Right hindlimb (tissue), 1 donor: Measurements from ENCODE around the gene RFESD.
A peak's percentile ranks its signal among the peaks of the same experiment; 100 is the strongest.
"Not testable (repeated sequence)": the region's sequence is repeated elsewhere in the genome, so short reads cannot be mapped to it uniquely, and the experiment has no call there.

Source experiments
- DNase-seq: peaks from one replicate; pipeline ENCODE4 v3.0.0-alpha.2; 2018

RFESD gene

DNA sequence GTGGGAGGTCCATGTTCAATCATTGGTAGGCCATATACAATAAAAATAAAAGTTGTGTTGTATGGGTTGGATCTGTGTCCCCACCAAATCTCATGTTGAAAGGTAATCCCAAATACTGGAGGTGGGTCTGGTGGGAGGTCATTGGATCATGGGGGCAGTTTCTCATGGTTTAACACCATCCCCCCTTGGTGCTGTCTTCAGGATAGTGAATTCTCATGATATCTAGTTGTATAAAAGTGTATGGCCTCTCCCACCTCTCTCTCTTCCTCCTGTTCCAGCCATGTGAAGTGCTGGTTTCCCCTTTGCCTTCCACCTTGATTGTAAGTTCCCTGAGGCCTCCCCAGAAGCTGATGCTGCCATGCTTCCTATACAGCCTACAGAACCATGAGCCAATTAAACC lies 21.1 kb downstream of the RFESD start:
- DNase-seq, result no peak

DNA sequence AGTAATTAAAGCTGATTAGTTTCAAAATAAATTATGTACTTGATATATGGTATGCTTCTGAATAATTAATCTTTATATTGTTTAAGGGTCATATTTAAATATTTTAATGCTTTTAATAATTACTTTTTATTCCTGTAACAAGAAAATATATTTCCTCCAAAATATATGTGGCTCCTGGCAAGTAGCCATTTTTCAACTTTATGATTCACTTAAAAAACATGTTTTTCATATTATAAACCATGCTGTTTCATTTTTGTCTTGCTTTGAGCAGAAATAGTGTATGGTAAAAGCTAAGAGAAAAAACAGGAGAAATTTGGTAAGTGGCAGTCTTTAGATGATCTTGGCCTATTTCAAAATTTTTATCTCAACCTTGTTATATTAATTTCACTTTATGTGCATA lies 21.6 kb downstream of the RFESD start:
- no peak for DNase-seq

- no peak for DNase-seq
Measured at GRCh38 chr5:95668728-95669127, 22.2 kb downstream of the RFESD start.

GRCh38 chr5:95669540-95669939 lies 23.0 kb downstream of the RFESD start:
- DNase-seq, result peak; percentile 69

DNA sequence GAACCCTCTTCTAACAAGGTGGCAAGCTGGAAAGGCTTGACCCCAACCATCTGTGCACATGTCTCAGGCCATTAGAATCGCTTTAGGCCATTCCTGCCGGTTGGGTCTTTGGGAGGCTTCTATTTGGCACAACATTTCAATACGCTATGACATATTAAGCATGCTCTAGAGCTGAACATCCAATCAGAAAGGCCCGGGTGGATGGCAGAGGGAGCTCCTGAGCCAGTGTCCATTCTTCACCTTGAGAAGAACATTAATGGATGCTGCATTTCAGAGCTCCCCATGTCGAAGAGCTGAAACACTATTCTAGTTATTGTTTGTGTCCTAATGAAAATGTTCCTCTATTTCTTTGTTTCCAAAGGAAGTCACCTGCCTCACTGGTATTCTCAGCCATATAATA lies 23.4 kb downstream of the RFESD start:
- DNase-seq, result no peak

GRCh38 chr5:95670568-95670967 lies 24.0 kb downstream of the RFESD start:
- DNase-seq, result no peak

DNA sequence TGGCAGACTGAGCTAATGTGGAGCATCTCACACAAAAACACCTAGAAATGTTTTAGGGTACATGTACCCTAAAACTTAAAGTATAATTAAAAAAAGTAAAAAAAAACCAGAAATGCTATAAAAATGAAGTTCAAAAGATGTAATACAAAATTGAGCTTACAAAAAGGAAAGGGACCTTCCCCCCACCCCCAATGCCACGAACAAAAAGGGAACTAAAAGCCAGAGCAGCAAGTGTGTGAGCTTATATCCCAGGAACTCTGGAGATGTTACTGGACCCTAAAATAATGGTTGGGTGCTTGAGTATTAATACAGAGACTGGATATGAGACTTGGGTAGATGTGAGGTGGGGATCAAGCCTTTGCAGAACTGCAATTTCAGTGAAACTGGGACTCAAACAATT lies 25.2 kb downstream of the RFESD start:
- DNase-seq, result no peak

- no peak for DNase-seq
Measured at GRCh38 chr5:95672641-95673040, 26.1 kb downstream of the RFESD start.

DNA sequence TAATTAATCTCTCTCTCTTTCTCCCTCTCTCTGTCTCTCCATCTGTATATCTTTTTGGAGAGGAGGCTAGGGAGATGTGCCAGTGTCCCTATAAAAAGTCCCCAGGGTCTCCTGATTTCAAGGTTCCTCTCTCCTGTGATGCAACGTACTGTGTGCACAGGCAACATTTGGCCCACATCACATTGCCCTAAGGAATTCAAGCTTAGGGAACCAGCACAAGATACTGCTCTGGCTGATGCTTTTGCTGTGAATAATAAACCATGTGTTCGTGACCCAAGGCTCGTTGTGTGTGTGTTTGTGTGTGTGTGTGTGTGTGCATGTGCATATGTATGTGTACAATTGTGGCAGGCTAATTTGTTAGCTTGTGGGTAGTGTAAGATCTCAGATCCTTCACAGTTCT lies 26.5 kb downstream of the RFESD start:
- DNase-seq, result no peak

DNA sequence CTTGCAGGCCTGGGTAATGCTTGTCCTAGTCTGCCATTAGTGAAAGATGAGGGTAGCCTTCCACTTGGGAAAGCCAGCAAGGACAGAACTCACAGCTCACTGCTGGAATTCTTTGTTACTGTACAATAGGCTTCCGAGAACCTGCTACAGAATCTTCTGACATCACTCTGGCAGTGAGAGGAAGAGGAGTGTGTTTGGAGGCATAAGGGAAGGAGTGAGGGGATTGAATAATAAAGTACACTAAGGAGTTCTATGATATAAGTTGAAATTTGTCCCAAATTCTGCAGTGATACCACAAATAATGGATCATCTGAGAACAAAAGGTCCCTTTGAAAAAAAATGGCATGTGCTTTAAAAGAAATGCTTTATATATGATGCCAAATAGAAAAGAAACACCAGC lies 36.3 kb downstream of the RFESD start, which contains the start of gene SPATA9:
Gene SPATA9, minus strand, starts transcription at position 101 of the 400 bp plus-strand sequence. CDS start 137 bp downstream, outside the sequence.
- DNase-seq, result no peak

GRCh38 chr5:95684361-95684760 lies 37.8 kb downstream of the RFESD start:
- DNase-seq, result no peak

DNA sequence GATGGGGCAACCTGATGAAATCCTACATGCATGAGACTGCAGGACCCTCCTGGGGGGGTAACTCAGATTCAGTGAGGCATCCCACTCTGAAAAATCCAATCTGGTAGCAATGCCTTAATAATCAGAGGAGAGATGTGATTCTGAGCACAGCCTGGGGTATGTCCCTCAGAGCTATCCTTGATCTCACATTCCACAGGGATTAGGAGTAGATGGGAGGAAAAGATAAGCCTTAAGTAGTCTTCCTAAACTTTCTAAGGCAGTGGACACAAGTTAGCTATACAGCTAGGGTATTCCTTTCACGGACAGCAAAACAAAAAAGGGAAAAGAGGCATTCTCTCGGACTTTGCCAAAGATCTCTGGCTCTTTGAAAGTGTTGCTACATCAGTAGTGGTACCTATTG lies 40.1 kb downstream of the RFESD start:
- DNase-seq, result no peak

DNA sequence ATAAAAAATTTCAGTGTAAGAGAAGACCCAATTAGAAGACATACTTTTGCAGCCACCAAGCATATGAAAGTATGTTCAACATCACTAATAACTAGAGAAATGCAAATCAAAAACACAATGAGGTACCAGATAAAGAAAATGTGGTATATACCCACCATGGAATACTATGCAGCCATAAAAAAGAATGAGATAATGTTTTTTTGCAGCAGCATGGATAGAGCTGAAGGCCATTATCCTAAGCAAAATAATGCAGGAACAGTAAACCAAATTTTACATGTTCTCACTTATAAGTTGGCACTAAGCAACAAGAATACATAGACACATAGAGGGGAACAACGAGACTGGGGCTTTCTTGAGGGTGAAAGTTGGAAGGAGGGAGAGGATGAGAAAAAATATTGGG lies 43.1 kb downstream of the RFESD start:
- no peak for DNase-seq

DNA sequence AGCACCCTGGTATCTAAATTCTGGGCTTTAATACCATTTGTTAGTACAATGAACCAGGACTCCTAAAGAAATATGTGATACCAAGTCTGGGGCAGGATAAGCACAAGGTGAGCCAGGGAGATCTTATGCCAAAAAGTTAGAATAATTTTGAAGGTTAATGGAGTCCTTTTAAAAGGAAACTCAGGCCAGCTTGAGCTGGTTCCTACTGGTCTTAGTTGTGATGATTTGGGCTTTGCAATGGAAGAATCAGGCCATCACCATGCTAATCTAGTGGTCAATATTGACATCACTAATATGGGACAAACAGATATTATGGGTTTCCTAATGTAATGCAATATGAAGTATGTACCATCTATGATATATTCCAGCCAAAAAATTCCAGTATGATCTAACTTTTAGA lies 43.8 kb downstream of the RFESD start:
- no peak for DNase-seq

- DNase-seq, result no peak
Measured at GRCh38 chr5:95697781-95698681, 51.5 kb downstream of the RFESD start.

DNA sequence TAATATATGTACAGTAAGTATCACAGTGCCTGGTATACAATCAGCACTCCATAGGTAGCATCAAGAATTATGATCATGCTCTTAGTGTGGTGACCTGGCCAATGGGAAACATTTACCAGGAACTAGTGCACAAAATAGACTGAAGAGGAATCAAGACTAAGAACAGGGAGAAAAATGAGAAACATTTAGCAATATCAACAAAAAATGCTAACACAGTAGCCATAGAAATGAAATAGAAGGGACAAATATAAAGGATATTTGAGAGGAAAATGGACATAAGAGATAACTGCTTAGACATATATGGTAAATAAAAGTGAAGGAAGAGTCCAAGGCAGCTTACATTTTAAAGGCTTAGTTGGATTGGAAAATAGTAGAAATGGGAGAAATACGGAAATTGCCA lies 52.8 kb downstream of the RFESD start:
- no peak for DNase-seq

DNA sequence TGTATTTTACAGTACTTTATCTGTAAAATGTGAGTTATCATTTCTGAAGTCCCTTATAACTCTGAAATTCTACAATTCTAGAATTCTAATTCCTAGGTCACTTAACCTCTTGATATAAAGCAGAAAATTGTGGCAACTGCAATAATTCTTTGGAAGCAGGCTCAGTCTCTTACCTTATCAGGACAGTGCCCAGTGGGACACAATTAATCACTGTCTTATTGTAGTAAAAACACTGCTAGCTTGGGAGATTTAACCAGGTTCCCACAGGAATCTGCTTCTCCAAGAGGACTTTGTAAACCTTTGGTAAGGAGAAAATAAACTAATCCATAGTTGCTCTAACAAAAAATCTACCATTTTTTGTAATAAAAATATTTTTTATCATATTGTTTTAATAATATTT lies 54.5 kb downstream of the RFESD start:
- DNase-seq, result no peak

DNA sequence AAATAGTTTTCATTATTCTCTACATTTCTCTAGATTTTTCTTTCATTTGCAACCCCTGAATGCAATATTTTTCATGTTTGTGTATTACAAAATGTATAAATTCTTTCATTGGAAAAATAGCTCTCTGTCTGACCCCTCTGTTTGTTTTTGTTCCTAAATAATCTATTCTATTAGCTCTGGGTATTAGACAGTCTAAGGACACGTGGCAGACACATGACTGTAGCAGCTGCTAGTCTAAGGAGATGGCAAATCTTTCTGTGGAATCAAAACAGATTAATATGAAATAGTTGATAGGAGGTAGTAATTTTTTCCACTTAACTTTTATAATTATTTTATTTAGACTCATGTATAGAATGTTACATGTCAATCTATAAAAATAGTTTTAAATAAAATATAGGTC lies 57.6 kb downstream of the RFESD start:
- DNase-seq, result no peak

DNA sequence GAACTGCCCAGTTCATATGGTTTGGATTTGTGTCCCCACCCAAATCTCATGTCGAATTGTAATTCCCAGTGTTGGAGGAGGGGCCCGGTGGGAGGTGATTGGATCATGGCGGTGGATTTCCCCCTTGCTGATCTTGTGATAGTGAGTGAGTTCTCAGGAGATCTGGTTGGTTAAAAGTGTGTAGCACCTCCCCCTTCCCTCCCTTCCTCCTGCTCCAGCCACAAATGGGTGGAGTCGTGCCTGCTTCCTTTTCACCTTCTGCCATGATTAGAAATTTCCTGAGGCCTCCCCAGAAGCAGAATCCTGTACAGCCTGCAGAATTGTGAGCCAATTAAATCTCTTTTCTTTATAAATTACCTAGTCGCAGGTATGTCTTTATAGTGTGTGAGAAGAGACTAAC lies 59.6 kb downstream of the RFESD start:
- DNase-seq, result not testable (repeated sequence)

GRCh38 chr5:95707055-95707454 lies 60.5 kb downstream of the RFESD start:
- DNase-seq, result no peak
